ENCODE results near the gene SLC35C1. TPM values are rescaled to one million over a fixed set of nuclear protein-coding genes. Genes with fewer than 3 reads are reported as not detected.

Gene SLC35C1
- total RNA-seq, 1 experiment from 2014 or later: 4.8 TPM

- Histone ChIP-seq H3K4me2 (ENCODE audit: low read depth, low read length, poor library complexity, severe bottlenecking) (peak overlapping the region; percentile 91), H3K36me3 (ENCODE audit: insufficient read depth, low read length) (0 out of 2 replicates have a peak, but pooled peaks cover 3% of the 10 kb centered on the region), H2AFZ (ENCODE audit: low read length) (no peak overlapping the region), H3K9me3 (ENCODE audit: low read length) (no peaks in the 10 kb centered on the region), H4K20me1 (ENCODE audit: insufficient read depth, low read depth, low read length) (peaks cover 50% of the 10 kb centered on the region), H3K27ac (ENCODE audit: low read length) (no peak overlapping the region), H3K4me1 (ENCODE audit: low read length) (peaks cover 41% of the 10 kb centered on the region), H3K9ac (ENCODE audit: low read length) (peak overlapping the region; percentile 90), H3K27me3 (ENCODE audit: low read length) (no peaks in the 10 kb centered on the region), H3K4me3 (ENCODE audit: low read length) (peak overlapping the region; percentile 97), H3K79me2 (ENCODE audit: low read length) (peaks cover 22% of the 10 kb centered on the region), H3K9me2 (replicated peaks; ENCODE audit: insufficient read depth, low read length) (no peaks in the 10 kb centered on the region)
- DNase-seq: no peak
These were observed 43.7 kb downstream of the SLC35C1 start for GRCh38 chr11:45848654-45849081.

DNA sequence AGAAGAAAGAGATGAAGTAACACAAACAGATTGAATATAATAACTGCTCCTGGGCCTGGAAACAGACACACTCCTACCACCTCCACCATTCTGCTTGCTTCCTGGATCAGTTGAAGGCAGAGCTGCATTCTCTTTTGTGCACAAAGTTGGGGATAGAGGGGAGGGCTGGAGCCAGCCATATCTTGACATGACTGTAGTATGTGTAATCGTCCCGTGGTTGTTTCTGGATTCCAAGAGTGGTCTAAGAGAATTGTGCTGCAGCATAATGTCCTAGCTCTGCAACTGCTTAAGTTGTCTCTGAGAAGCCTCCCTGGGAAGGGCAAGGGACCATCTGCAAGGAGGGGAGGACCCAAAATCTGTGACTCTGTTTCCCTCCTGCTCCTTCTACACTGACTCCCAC lies 45.5 kb downstream of the SLC35C1 start:
- H3K9me2 ChIP-seq (replicated peaks; ENCODE audit: insufficient read depth, low read length): no peaks in the 10 kb centered on the region
- H3K36me3 ChIP-seq (ENCODE audit: insufficient read depth, low read length): 0 out of 2 replicates have a peak, but pooled peaks cover 3% of the 10 kb centered on the region
- peaks cover 45% of the 10 kb centered on the region for H3K4me1 ChIP-seq (ENCODE audit: low read length)
- no peak overlapping the region for H3K9ac ChIP-seq (ENCODE audit: low read length)
- H4K20me1 ChIP-seq (ENCODE audit: insufficient read depth, low read depth, low read length): peaks cover 56% of the 10 kb centered on the region
- peaks cover 34% of the 10 kb centered on the region for H3K79me2 ChIP-seq (ENCODE audit: low read length)
- H3K27me3 ChIP-seq (ENCODE audit: low read length): no peaks in the 10 kb centered on the region
- DNase-seq: no peak
- H3K4me2 ChIP-seq (ENCODE audit: low read depth, low read length, poor library complexity, severe bottlenecking): no peak overlapping the region
- H3K27ac ChIP-seq (ENCODE audit: low read length): no peak overlapping the region
- no peak overlapping the region for H2AFZ ChIP-seq (ENCODE audit: low read length)
- H3K9me3 ChIP-seq (ENCODE audit: low read length): no peaks in the 10 kb centered on the region
- no peak overlapping the region for H3K4me3 ChIP-seq (ENCODE audit: low read length)

- Histone ChIP-seq H3K27me3 (ENCODE audit: low read length) (no peaks in the 10 kb centered on the region), H3K36me3 (ENCODE audit: insufficient read depth, low read length) (0 out of 2 replicates have a peak, but pooled peaks cover 3% of the 10 kb centered on the region), H3K9me2 (replicated peaks; ENCODE audit: insufficient read depth, low read length) (no peaks in the 10 kb centered on the region), H3K9me3 (ENCODE audit: low read length) (no peaks in the 10 kb centered on the region), H3K27ac (ENCODE audit: low read length) (no peak overlapping the region), H3K4me3 (ENCODE audit: low read length) (no peak overlapping the region), H2AFZ (ENCODE audit: low read length) (no peak overlapping the region), H3K79me2 (ENCODE audit: low read length) (peaks cover 34% of the 10 kb centered on the region), H4K20me1 (ENCODE audit: insufficient read depth, low read depth, low read length) (peaks cover 56% of the 10 kb centered on the region), H3K4me1 (ENCODE audit: low read length) (peaks cover 45% of the 10 kb centered on the region), H3K9ac (ENCODE audit: low read length) (no peak overlapping the region), H3K4me2 (ENCODE audit: low read depth, low read length, poor library complexity, severe bottlenecking) (no peak overlapping the region)
- DNase-seq: no peak
These were observed 46.3 kb downstream of the SLC35C1 start for GRCh38 chr11:45851228-45851627.

- Histone ChIP-seq H3K9me2 (replicated peaks; ENCODE audit: insufficient read depth, low read length) (no peaks in the 10 kb centered on the region), H3K4me1 (ENCODE audit: low read length) (peaks cover 36% of the 10 kb centered on the region), H3K9ac (ENCODE audit: low read length) (peak overlapping the region; percentile 35; the same call in 1 of the 2 replicates), H3K27ac (ENCODE audit: low read length) (no peak overlapping the region), H3K27me3 (ENCODE audit: low read length) (no peaks in the 10 kb centered on the region), H3K4me3 (ENCODE audit: low read length) (peak overlapping the region; percentile 50), H3K9me3 (ENCODE audit: low read length) (no peaks in the 10 kb centered on the region), H3K79me2 (ENCODE audit: low read length) (peaks cover 34% of the 10 kb centered on the region), H2AFZ (ENCODE audit: low read length) (no peak overlapping the region), H3K36me3 (ENCODE audit: insufficient read depth, low read length) (0 out of 2 replicates have a peak, but pooled peaks cover 3% of the 10 kb centered on the region), H3K4me2 (ENCODE audit: low read depth, low read length, poor library complexity, severe bottlenecking) (peak overlapping the region; percentile 64), H4K20me1 (ENCODE audit: insufficient read depth, low read depth, low read length) (peaks cover 56% of the 10 kb centered on the region)
- DNase-seq: peak; percentile 49
These were observed 47.2 kb downstream of the SLC35C1 start for GRCh38 chr11:45852018-45852711.

- Histone ChIP-seq H2AFZ (ENCODE audit: low read length) (no peak overlapping the region), H3K4me3 (ENCODE audit: low read length) (peak overlapping the region; percentile 50), H3K9me2 (replicated peaks; ENCODE audit: insufficient read depth, low read length) (no peaks in the 10 kb centered on the region), H3K36me3 (ENCODE audit: insufficient read depth, low read length) (0 out of 2 replicates have a peak, but pooled peaks cover 3% of the 10 kb centered on the region), H4K20me1 (ENCODE audit: insufficient read depth, low read depth, low read length) (peaks cover 56% of the 10 kb centered on the region), H3K27me3 (ENCODE audit: low read length) (no peaks in the 10 kb centered on the region), H3K9me3 (ENCODE audit: low read length) (no peaks in the 10 kb centered on the region), H3K79me2 (ENCODE audit: low read length) (peaks cover 34% of the 10 kb centered on the region), H3K27ac (ENCODE audit: low read length) (no peak overlapping the region), H3K4me2 (ENCODE audit: low read depth, low read length, poor library complexity, severe bottlenecking) (peak overlapping the region; percentile 64), H3K9ac (ENCODE audit: low read length) (peak overlapping the region; percentile 35; the same call in 1 of the 2 replicates), H3K4me1 (ENCODE audit: low read length) (peaks cover 36% of the 10 kb centered on the region)
- DNase-seq: peak; percentile 67
These were observed 47.8 kb downstream of the SLC35C1 start for GRCh38 chr11:45852712-45853101.

GRCh38 chr11:45853332-45854219 lies 48.6 kb downstream of the SLC35C1 start:
- Histone ChIP-seq H3K9me2 (replicated peaks; ENCODE audit: insufficient read depth, low read length) (no peaks in the 10 kb centered on the region), H2AFZ (ENCODE audit: low read length) (no peak overlapping the region), H3K4me2 (ENCODE audit: low read depth, low read length, poor library complexity, severe bottlenecking) (peak overlapping the region; percentile 64), H3K4me3 (ENCODE audit: low read length) (no peak overlapping the region), H3K9ac (ENCODE audit: low read length) (no peak overlapping the region), H3K36me3 (ENCODE audit: insufficient read depth, low read length) (0 out of 2 replicates have a peak, but pooled peaks cover 3% of the 10 kb centered on the region), H3K27ac (ENCODE audit: low read length) (no peak overlapping the region), H3K27me3 (ENCODE audit: low read length) (no peaks in the 10 kb centered on the region), H3K9me3 (ENCODE audit: low read length) (no peaks in the 10 kb centered on the region), H4K20me1 (ENCODE audit: insufficient read depth, low read depth, low read length) (peaks cover 51% of the 10 kb centered on the region), H3K79me2 (ENCODE audit: low read length) (peaks cover 30% of the 10 kb centered on the region), H3K4me1 (ENCODE audit: low read length) (peaks cover 30% of the 10 kb centered on the region)
- no peak for DNase-seq

GRCh38 chr11:45855308-45855707 lies 50.4 kb downstream of the SLC35C1 start:
- no peaks in the 10 kb centered on the region for H3K36me3 ChIP-seq (ENCODE audit: insufficient read depth, low read length)
- H3K9me2 ChIP-seq (replicated peaks; ENCODE audit: insufficient read depth, low read length): no peaks in the 10 kb centered on the region
- no peak overlapping the region for H3K4me2 ChIP-seq (ENCODE audit: low read depth, low read length, poor library complexity, severe bottlenecking)
- peaks cover 37% of the 10 kb centered on the region for H4K20me1 ChIP-seq (ENCODE audit: insufficient read depth, low read depth, low read length)
- H3K27me3 ChIP-seq (ENCODE audit: low read length): no peaks in the 10 kb centered on the region
- H3K4me3 ChIP-seq (ENCODE audit: low read length): no peak overlapping the region
- H3K27ac ChIP-seq (ENCODE audit: low read length): no peak overlapping the region
- no peaks in the 10 kb centered on the region for H3K9me3 ChIP-seq (ENCODE audit: low read length)
- no peak overlapping the region for H2AFZ ChIP-seq (ENCODE audit: low read length)
- peaks cover 25% of the 10 kb centered on the region for H3K4me1 ChIP-seq (ENCODE audit: low read length)
- no peak for DNase-seq
- H3K79me2 ChIP-seq (ENCODE audit: low read length): peaks cover 26% of the 10 kb centered on the region
- H3K9ac ChIP-seq (ENCODE audit: low read length): no peak overlapping the region

GRCh38 chr11:45856044-45856468 lies 51.1 kb downstream of the SLC35C1 start:
- no peak overlapping the region for H3K4me3 ChIP-seq (ENCODE audit: low read length)
- no peak overlapping the region for H3K27ac ChIP-seq (ENCODE audit: low read length)
- no peaks in the 10 kb centered on the region for H3K9me3 ChIP-seq (ENCODE audit: low read length)
- no peak for DNase-seq
- peaks cover 26% of the 10 kb centered on the region for H3K79me2 ChIP-seq (ENCODE audit: low read length)
- no peak overlapping the region for H3K4me2 ChIP-seq (ENCODE audit: low read depth, low read length, poor library complexity, severe bottlenecking)
- H3K9me2 ChIP-seq (replicated peaks; ENCODE audit: insufficient read depth, low read length): no peaks in the 10 kb centered on the region
- peaks cover 25% of the 10 kb centered on the region for H3K4me1 ChIP-seq (ENCODE audit: low read length)
- H3K27me3 ChIP-seq (ENCODE audit: low read length): no peaks in the 10 kb centered on the region
- H3K36me3 ChIP-seq (ENCODE audit: insufficient read depth, low read length): no peaks in the 10 kb centered on the region
- no peak overlapping the region for H3K9ac ChIP-seq (ENCODE audit: low read length)
- H4K20me1 ChIP-seq (ENCODE audit: insufficient read depth, low read depth, low read length): peaks cover 29% of the 10 kb centered on the region
- H2AFZ ChIP-seq (ENCODE audit: low read length): no peak overlapping the region
